GM21576 (cell line): ENCODE data around the gene DSE.

Experiments
- ATAC-seq: cut with Tn5 transposase; IDR thresholded peaks from one replicate; pipeline ENCODE4 v1.9.1; 2021; ENCODE audit warnings: mild to moderate bottlenecking, moderate library complexity; ENCODE audit not compliant: unreplicated experiment

DSE gene

GRCh38 chr6:116359131-116359530 is 11.6 kb upstream of the DSE start:
- ATAC-seq: no peak

- no peak for ATAC-seq
Measured at GRCh38 chr6:116359835-116360234, 10.9 kb upstream of the DSE start.

GRCh38 chr6:116362276-116362675 is 8.5 kb upstream of the DSE start:
- ATAC-seq: no peak

GRCh38 chr6:116363759-116364158 is 7.0 kb upstream of the DSE start:
- no peak for ATAC-seq

GRCh38 chr6:116364321-116364720 is 6.4 kb upstream of the DSE start:
- ATAC-seq: no peak

GRCh38 chr6:116365743-116366142 is 5.0 kb upstream of the DSE start:
- no peak for ATAC-seq

GRCh38 chr6:116366740-116367275 is 3.9 kb upstream of the DSE start:
- no peak for ATAC-seq

GRCh38 chr6:116369540-116369939 is 1.2 kb upstream of the DSE start:
- ATAC-seq: peak; percentile 47

GRCh38 chr6:116369964-116370759 is 585 bp upstream of the DSE start:
- peak; percentile 40 for ATAC-seq

GRCh38 chr6:116371120-116371917 is 572 bp downstream of the DSE start:
- ATAC-seq: peak; percentile 40

- no peak for ATAC-seq
Measured at GRCh38 chr6:116371918-116372209, 1.1 kb downstream of the DSE start.

GRCh38 chr6:116373300-116373699 is 2.6 kb downstream of the DSE start:
- no peak for ATAC-seq

GRCh38 chr6:116373940-116374339 is 3.2 kb downstream of the DSE start:
- no peak for ATAC-seq

GRCh38 chr6:116374586-116374985 is 3.8 kb downstream of the DSE start:
- no peak for ATAC-seq

- ATAC-seq: no peak
Measured at GRCh38 chr6:116375262-116375661, 4.5 kb downstream of the DSE start.

GRCh38 chr6:116376149-116376548 is 5.4 kb downstream of the DSE start:
- ATAC-seq: no peak

- ATAC-seq: no peak
Measured at GRCh38 chr6:116379764-116380163, 9.0 kb downstream of the DSE start.

- ATAC-seq: no peak
Measured at GRCh38 chr6:116380346-116380745, 9.6 kb downstream of the DSE start.

- no peak for ATAC-seq
Measured at GRCh38 chr6:116381000-116381399, 10.3 kb downstream of the DSE start.

- no peak for ATAC-seq
Measured at GRCh38 chr6:116382587-116382986, 11.8 kb downstream of the DSE start.

- ATAC-seq: no peak
Measured at GRCh38 chr6:116384727-116385458, 14.1 kb downstream of the DSE start.

- no peak for ATAC-seq
Measured at GRCh38 chr6:116385459-116385802, 14.7 kb downstream of the DSE start.
